HepG2 (cell line): Measurements from ENCODE around the gene GDA. TPM values are rescaled to one million over a fixed set of nuclear protein-coding genes. Genes with fewer than 3 reads are reported as not detected.

Experiments
- EHMT2 ChIP-seq: fragments of 200-600 bp; sonication (generic); IDR thresholded peaks from 2 replicates; pipeline ENCODE4 v1.7.0; 2017; ENCODE audit warnings: antibody characterized with exemption, low read depth, low read length, borderline replicate concordance
- ETV6 ChIP-seq: sonication (generic); formaldehyde crosslinking; conservative IDR thresholded peaks from 2 replicates; pipeline ENCODE4 v1.4.0; 2020; ENCODE audit warnings: missing genetic modification reagents
- FOXJ3 ChIP-seq: sonication (generic); formaldehyde crosslinking; IDR thresholded peaks from 2 replicates; pipeline ENCODE4 v1.4.0; 2020; ENCODE audit warnings: missing genetic modification reagents, mild to moderate bottlenecking, borderline replicate concordance
- HOXA9 ChIP-seq: sonication (generic); formaldehyde crosslinking; IDR thresholded peaks from 2 replicates; pipeline ENCODE4 v1.8.1; 2022; ENCODE audit warnings: missing genetic modification reagents, mild to moderate bottlenecking, moderate library complexity, borderline replicate concordance
- IRX3 ChIP-seq: sonication (generic); formaldehyde crosslinking; IDR thresholded peaks from 2 replicates; pipeline ENCODE4 v1.8.1; 2023; ENCODE audit warnings: mild to moderate bottlenecking, low read depth, missing genetic modification reagents, borderline replicate concordance
- KMT2A ChIP-seq: sonication (generic); formaldehyde crosslinking; IDR thresholded peaks from 2 replicates; pipeline ENCODE4 v1.4.0; 2020; ENCODE audit warnings: missing genetic modification reagents
- MED1 ChIP-seq: sonication (generic); formaldehyde crosslinking; IDR thresholded peaks from 2 replicates; pipeline ENCODE4 v1.4.0; 2020; ENCODE audit warnings: missing genetic modification reagents
- NCOA2 ChIP-seq: sonication (generic); formaldehyde crosslinking; IDR thresholded peaks from 2 replicates; pipeline ENCODE4 v1.8.0; 2022; ENCODE audit warnings: inconsistent platforms
- POLR2A ChIP-seq, 2 experiments: IDR thresholded peaks; 2 replicates each; pipeline ENCODE4 v1.6.1; 2011; ENCODE audit warnings: low read depth in 2 of 2, low read length in 2 of 2, mild to moderate bottlenecking in 1 of 2, moderate library complexity in 1 of 2; ENCODE audit not compliant: insufficient read depth in 1 of 2
- SOX13 ChIP-seq, 3 experiments: fragments of 450-650 bp in 1 of 3; sonication (generic) in 1 of 3; formaldehyde crosslinking in 1 of 3; IDR thresholded peaks in 2 of 3; conservative IDR thresholded peaks in 1 of 3; 2 replicates each; pipeline versions ENCODE4 v1.5.0 to v1.6.1; 2016 to 2020; ENCODE audit warnings: antibody characterized with exemption in 1 of 3, mild to moderate bottlenecking in 1 of 3, missing compliant biosample characterization in 1 of 3, missing genetic modification reagents in 1 of 3, moderate library complexity in 1 of 3
- ZBTB38 ChIP-seq: sonication (generic); formaldehyde crosslinking; IDR thresholded peaks from 2 replicates; pipeline ENCODE4 v1.5.1; 2020; ENCODE audit warnings: mild to moderate bottlenecking, missing genetic modification reagents
- polyA plus RNA-seq, 8 experiments: library from polyadenylated mRNA; depleted of rRNA in 3 of 8; stranded (reverse) in 7 of 8; unstranded in 1 of 8; fragments of >200 nt; fragmentation: Illumina TruSeq in 4 of 8; extraction: Trizol in 4 of 8; gene quantifications; 2 replicates each; pipeline versions ENCODE4 v1.2.1 to v1.2.3, GENCODE V29; 2011 to 2016; ENCODE audit warnings: low read depth in 4 of 8, missing spikeins in 1 of 8, mixed read lengths in 1 of 8; ENCODE audit not compliant: insufficient read depth in 1 of 8
- total RNA-seq, 5 experiments: library from RNA; depleted of rRNA; stranded (reverse); fragments of >200 nt; fragmentation: Illumina TruSeq; extraction: Trizol; gene quantifications; 2 replicates each; pipeline ENCODE4 v1.2.3, GENCODE V29; 2016; ENCODE audit warnings: low read depth in 1 of 5
- TF ChIP-seq, protein P1 (sequence below): sonication (generic); formaldehyde crosslinking; IDR thresholded peaks from 2 replicates; pipeline ENCODE4 v1.5.0; 2020; ENCODE audit warnings: mild to moderate bottlenecking, missing genetic modification reagents
- TF ChIP-seq, protein P2 (sequence below), 2 experiments: sonication (generic) in 1 of 2; formaldehyde crosslinking in 1 of 2; IDR thresholded peaks; 2 replicates each; pipeline versions ENCODE4 v1.4.0 to v1.6.1; 2016 to 2020; ENCODE audit warnings: borderline replicate concordance in 1 of 2, low read depth in 1 of 2, mild to moderate bottlenecking in 1 of 2, missing genetic modification reagents in 1 of 2
- TF ChIP-seq, protein P3 (sequence below), 2 experiments: fragments of 450-650 bp in 1 of 2; sonication (generic) in 1 of 2; formaldehyde crosslinking; IDR thresholded peaks; 2 replicates each; pipeline versions ENCODE4 v1.5.0 to v1.8.0; 2020 to 2022; ENCODE audit warnings: mild to moderate bottlenecking in 1 of 2, missing genetic modification reagents in 1 of 2
- TF ChIP-seq, protein P4 (sequence below): IDR thresholded peaks from 2 replicates; pipeline ENCODE4 v1.6.1; 2016; ENCODE audit warnings: mild to moderate bottlenecking, missing biosample characterization, missing genetic modification reagents
- TF ChIP-seq, protein P5 (sequence below): sonication (generic); formaldehyde crosslinking; IDR thresholded peaks from 2 replicates; pipeline ENCODE4 v1.4.0; 2020; ENCODE audit warnings: missing genetic modification reagents

GDA gene
- total and polyA plus RNA-seq, 2 of the 13 experiments (the other 11 are each of a cell fraction or from before 2014, with no cell fraction given), result 0.15 to 0.99 TPM

DNA sequence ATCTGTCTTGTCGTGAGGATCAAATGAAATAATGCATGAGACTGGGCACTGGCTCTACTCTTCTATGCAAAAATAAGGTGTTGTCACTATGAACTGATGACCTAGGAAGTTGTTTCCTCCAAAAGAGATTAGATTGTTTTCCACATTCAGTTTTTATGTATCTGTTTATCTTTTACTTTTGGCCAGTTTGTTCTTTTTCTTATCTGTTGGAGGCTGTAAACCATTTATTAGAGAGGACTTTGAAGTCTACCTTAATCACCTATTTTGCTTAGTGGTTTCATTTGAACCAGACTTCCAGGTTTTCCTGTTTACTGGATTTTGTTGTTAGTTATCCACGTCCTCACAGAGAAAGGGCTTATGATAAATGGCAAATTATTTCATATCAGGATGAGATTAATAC lies 21.5 kb upstream of the GDA start (continued):
- TF ChIP-seq, protein P1, sequence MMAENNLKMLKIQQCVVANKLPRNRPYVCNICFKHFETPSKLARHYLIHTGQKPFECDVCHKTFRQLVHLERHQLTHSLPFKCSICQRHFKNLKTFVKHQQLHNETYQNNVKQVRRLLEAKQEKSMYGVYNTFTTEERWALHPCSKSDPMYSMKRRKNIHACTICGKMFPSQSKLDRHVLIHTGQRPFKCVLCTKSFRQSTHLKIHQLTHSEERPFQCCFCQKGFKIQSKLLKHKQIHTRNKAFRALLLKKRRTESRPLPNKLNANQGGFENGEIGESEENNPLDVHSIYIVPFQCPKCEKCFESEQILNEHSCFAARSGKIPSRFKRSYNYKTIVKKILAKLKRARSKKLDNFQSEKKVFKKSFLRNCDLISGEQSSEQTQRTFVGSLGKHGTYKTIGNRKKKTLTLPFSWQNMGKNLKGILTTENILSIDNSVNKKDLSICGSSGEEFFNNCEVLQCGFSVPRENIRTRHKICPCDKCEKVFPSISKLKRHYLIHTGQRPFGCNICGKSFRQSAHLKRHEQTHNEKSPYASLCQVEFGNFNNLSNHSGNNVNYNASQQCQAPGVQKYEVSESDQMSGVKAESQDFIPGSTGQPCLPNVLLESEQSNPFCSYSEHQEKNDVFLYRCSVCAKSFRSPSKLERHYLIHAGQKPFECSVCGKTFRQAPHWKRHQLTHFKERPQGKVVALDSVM (CRISPR knock-in tag), result 0 out of 2 replicates have a peak, but pooled peaks have one; percentile 28
- TF ChIP-seq, protein P2, sequence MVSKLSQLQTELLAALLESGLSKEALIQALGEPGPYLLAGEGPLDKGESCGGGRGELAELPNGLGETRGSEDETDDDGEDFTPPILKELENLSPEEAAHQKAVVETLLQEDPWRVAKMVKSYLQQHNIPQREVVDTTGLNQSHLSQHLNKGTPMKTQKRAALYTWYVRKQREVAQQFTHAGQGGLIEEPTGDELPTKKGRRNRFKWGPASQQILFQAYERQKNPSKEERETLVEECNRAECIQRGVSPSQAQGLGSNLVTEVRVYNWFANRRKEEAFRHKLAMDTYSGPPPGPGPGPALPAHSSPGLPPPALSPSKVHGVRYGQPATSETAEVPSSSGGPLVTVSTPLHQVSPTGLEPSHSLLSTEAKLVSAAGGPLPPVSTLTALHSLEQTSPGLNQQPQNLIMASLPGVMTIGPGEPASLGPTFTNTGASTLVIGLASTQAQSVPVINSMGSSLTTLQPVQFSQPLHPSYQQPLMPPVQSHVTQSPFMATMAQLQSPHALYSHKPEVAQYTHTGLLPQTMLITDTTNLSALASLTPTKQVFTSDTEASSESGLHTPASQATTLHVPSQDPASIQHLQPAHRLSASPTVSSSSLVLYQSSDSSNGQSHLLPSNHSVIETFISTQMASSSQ (IDR thresholded peaks at IDR 0.05; ENCODE audit: low read depth), result peak; percentile 50
- TF ChIP-seq, protein P2 (CRISPR knock-in tag; IDR thresholded peaks at IDR 0.05; ENCODE audit: borderline replicate concordance), result no peak
- no peak for TF ChIP-seq SOX13 (IDR thresholded peaks at IDR 0.05)
- peak in 1 of 2 experiments; percentile 52; a peak in 1 of 4 replicates for TF ChIP-seq SOX13 (CRISPR knock-in tag; conservative IDR thresholded peaks at IDR 0.05 in 1 of 2, IDR thresholded peaks at IDR 0.05 in 1 of 2)
- no peak for TF ChIP-seq POLR2A (IDR thresholded peaks at IDR 0.05; ENCODE audit: insufficient read depth in 1 of 2, low read depth in 2 of 2, low read length in 2 of 2)
- TF ChIP-seq MED1 (CRISPR knock-in tag), result peak; percentile 87
- TF ChIP-seq FOXJ3 (CRISPR knock-in tag), result peak; percentile 25; the same call in 1 of the 2 replicates
- no peak for TF ChIP-seq ZBTB38 (CRISPR knock-in tag)
- TF ChIP-seq IRX3 (CRISPR knock-in tag), result no peak
- TF ChIP-seq NCOA2 (CRISPR knock-in tag), result peak; percentile 52
- TF ChIP-seq, protein P3, sequence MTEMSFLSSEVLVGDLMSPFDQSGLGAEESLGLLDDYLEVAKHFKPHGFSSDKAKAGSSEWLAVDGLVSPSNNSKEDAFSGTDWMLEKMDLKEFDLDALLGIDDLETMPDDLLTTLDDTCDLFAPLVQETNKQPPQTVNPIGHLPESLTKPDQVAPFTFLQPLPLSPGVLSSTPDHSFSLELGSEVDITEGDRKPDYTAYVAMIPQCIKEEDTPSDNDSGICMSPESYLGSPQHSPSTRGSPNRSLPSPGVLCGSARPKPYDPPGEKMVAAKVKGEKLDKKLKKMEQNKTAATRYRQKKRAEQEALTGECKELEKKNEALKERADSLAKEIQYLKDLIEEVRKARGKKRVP (CRISPR knock-in tag; IDR thresholded peaks at IDR 0.05), result no peak
- TF ChIP-seq, protein P4, sequence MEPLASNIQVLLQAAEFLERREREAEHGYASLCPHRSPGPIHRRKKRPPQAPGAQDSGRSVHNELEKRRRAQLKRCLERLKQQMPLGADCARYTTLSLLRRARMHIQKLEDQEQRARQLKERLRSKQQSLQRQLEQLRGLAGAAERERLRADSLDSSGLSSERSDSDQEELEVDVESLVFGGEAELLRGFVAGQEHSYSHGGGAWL, result no peak
- TF ChIP-seq KMT2A, result no peak
- no peak for TF ChIP-seq ETV6
- TF ChIP-seq EHMT2, result no peak
- no peak for TF ChIP-seq HOXA9 (CRISPR knock-in tag)
- TF ChIP-seq, protein P5, sequence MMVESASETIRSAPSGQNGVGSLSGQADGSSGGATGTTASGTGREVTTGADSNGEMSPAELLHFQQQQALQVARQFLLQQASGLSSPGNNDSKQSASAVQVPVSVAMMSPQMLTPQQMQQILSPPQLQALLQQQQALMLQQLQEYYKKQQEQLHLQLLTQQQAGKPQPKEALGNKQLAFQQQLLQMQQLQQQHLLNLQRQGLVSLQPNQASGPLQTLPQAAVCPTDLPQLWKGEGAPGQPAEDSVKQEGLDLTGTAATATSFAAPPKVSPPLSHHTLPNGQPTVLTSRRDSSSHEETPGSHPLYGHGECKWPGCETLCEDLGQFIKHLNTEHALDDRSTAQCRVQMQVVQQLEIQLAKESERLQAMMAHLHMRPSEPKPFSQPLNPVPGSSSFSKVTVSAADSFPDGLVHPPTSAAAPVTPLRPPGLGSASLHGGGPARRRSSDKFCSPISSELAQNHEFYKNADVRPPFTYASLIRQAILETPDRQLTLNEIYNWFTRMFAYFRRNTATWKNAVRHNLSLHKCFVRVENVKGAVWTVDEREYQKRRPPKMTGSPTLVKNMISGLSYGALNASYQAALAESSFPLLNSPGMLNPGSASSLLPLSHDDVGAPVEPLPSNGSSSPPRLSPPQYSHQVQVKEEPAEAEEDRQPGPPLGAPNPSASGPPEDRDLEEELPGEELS, result peak; percentile 90
